Prostate gland (tissue), 2 donors: Measurements from ENCODE around the gene THSD7A. TPM values are rescaled to one million over a fixed set of nuclear protein-coding genes. Genes with fewer than 3 reads are reported as not detected.

Experiments used
- DNase-seq: peaks from one replicate; pipeline ENCODE4 v3.0.0-alpha.2; 2019; ENCODE audit warnings: low spot score
- H3K27ac ChIP-seq, 2 donors: fragments of 200-600 bp; sonication (generic); 2 replicates each; pipeline ENCODE4 v1.5.1; 2017 to 2019
- H3K27me3 ChIP-seq: fragments of 200-600 bp; sonication (generic); replicated peaks from 2 replicates; pipeline ENCODE4 v1.5.1; 2019; ENCODE audit not compliant: insufficient read depth
- H3K36me3 ChIP-seq, 2 donors: fragments of 200-600 bp; sonication (generic); 1 replicate in 1 of 2; 2 replicates in 1 of 2; pipeline versions ENCODE4 v1.5.1 to v1.8.1; 2017 to 2019
- H3K4me1 ChIP-seq: fragments of 200-600 bp; sonication (generic); replicated peaks from 2 replicates; pipeline ENCODE4 v1.5.1; 2019
- H3K4me3 ChIP-seq, 2 donors: fragments of 200-600 bp; sonication (generic); 2 replicates each; pipeline ENCODE4 v1.5.1; 2017 to 2019
- H3K9me3 ChIP-seq: fragments of 200-600 bp; sonication (generic); 2 replicates; pipeline ENCODE4 v1.5.1; 2017
- CTCF ChIP-seq, 4 experiments: fragments of 200-600 bp in 2 of 4; fragments of 450-650 bp in 2 of 4; sonication (generic) in 2 of 4; IDR thresholded peaks; 1 replicate in 3 of 4; 2 replicates in 1 of 4; pipeline ENCODE4 v1.5.1; 2016 to 2019; ENCODE audit warnings: antibody characterized with exemption in 4 of 4, mild to moderate bottlenecking in 2 of 4, moderate library complexity in 2 of 4
- POLR2A ChIP-seq: fragments of 450-650 bp; IDR thresholded peaks from one replicate; pipeline ENCODE4 v1.6.1; 2016; ENCODE audit warnings: antibody characterized with exemption, mild to moderate bottlenecking
- POLR2AphosphoS5 ChIP-seq: sonication (generic); formaldehyde crosslinking; IDR thresholded peaks from one replicate; pipeline ENCODE4 v1.6.1; 2017; ENCODE audit warnings: antibody characterized with exemption
- WGBS: methylation state at CpG from one replicate; pipeline ENCODE4 v1.1.5; 2018; 5-methylcytosine and 5-hydroxymethylcytosine counted together
- intact Hi-C: fragments of 100-400 bp; cut with DNase I; formaldehyde crosslinking; loops from one replicate; pipeline ENCODE4 v1.14.2; 2022
- total RNA-seq, 2 donors: library from RNA; depleted of rRNA; stranded (reverse); fragments of >200 nt; gene quantifications; one replicate each; pipeline ENCODE4 v1.1.0, GENCODE V29; 2016

The THSD7A gene
- total RNA-seq, 2 donors from 2014 or later: 3.1 to 9.9 TPM

- no peak for TF ChIP-seq POLR2AphosphoS5
- TF ChIP-seq CTCF (IDR thresholded peaks at IDR 0.05): no peak
- no peak for TF ChIP-seq POLR2A
- intact Hi-C loops: no loop called here
Observed at GRCh38 chr7:11374629-11375028, 457.4 kb downstream of the THSD7A start.

GRCh38 chr7:11373546-11374142 lies 458.4 kb downstream of the THSD7A start:
- WGBS: 86% methylated on average over 2 of the region's 2 CpGs
- H3K27me3 ChIP-seq: no peaks in the 10 kb centered on the region
- DNase-seq: no peak
- TF ChIP-seq POLR2AphosphoS5 (no peak), CTCF (IDR thresholded peaks at IDR 0.05) (peak in 2 of 4 experiments; percentile 22 to 26)
- H3K36me3 ChIP-seq: no peaks in the 10 kb centered on the region
- H3K4me1 ChIP-seq: no peaks in the 10 kb centered on the region
- no peak overlapping the region for H3K4me3 ChIP-seq
- no peaks in the 10 kb centered on the region for H3K9me3 ChIP-seq
- intact Hi-C loops: no loop called here
- no peak overlapping the region for H3K27ac ChIP-seq

More at GRCh38 chr7:11374629-11375028, 457.4 kb downstream of the THSD7A start:
- no peak overlapping the region for H3K27ac ChIP-seq
- H3K4me3 ChIP-seq: no peak overlapping the region
- H3K4me1 ChIP-seq: no peaks in the 10 kb centered on the region
- H3K27me3 ChIP-seq: no peaks in the 10 kb centered on the region
- H3K9me3 ChIP-seq: no peaks in the 10 kb centered on the region
- 88% methylated on average over 3 of the region's 3 CpGs for WGBS
- DNase-seq: no peak
- no peaks in the 10 kb centered on the region for H3K36me3 ChIP-seq

GRCh38 chr7:11369696-11370095 lies 462.3 kb downstream of the THSD7A start:
- H3K27me3 ChIP-seq: no peaks in the 10 kb centered on the region
- intact Hi-C loops: no loop called here
- H3K4me3 ChIP-seq: no peak overlapping the region
- H3K9me3 ChIP-seq: no peaks in the 10 kb centered on the region
- no peaks in the 10 kb centered on the region for H3K36me3 ChIP-seq
- H3K4me1 ChIP-seq: no peaks in the 10 kb centered on the region
- H3K27ac ChIP-seq: no peak overlapping the region
- TF ChIP-seq POLR2A (no peak), POLR2AphosphoS5 (no peak), CTCF (IDR thresholded peaks at IDR 0.05) (no peak)
- WGBS: 94% methylated on average over 1 of the region's 1 CpG
- no peak for DNase-seq

- no peak for TF ChIP-seq POLR2A
- no peak for TF ChIP-seq POLR2AphosphoS5
- no peak for TF ChIP-seq CTCF (IDR thresholded peaks at IDR 0.05)
- Histone ChIP-seq H3K9me3 (no peaks in the 10 kb centered on the region), H3K27me3 (no peaks in the 10 kb centered on the region), H3K27ac (no peak overlapping the region), H3K4me3 (no peak overlapping the region), H3K4me1 (no peaks in the 10 kb centered on the region), H3K36me3 (no peaks in the 10 kb centered on the region)
- WGBS: 92% methylated on average over 4 of the region's 4 CpGs
- intact Hi-C loops: no loop called here
- DNase-seq: no peak
Observed at GRCh38 chr7:11366118-11366517, 465.9 kb downstream of the THSD7A start.

GRCh38 chr7:11358637-11359036 lies 473.4 kb downstream of the THSD7A start:
- H3K27ac ChIP-seq: no peak overlapping the region
- TF ChIP-seq POLR2AphosphoS5 (no peak), POLR2A (no peak), CTCF (IDR thresholded peaks at IDR 0.05) (no peak)
- H3K9me3 ChIP-seq: no peaks in the 10 kb centered on the region
- H3K4me3 ChIP-seq: no peak overlapping the region
- no peaks in the 10 kb centered on the region for H3K4me1 ChIP-seq
- intact Hi-C loops: no loop called here
- WGBS: 97% methylated on average over 1 of the region's 1 CpG
- H3K36me3 ChIP-seq: no peaks in the 10 kb centered on the region
- no peaks in the 10 kb centered on the region for H3K27me3 ChIP-seq
- no peak for DNase-seq
